HUES48 (cell line): ENCODE measurements around the gene DTNBP1.

Experiments
- H3K27ac ChIP-seq: one replicate; pipeline ENCODE4 v1.7.0; 2013; ENCODE audit warnings: low read depth, low read length, inconsistent platforms
- H3K27me3 ChIP-seq: 2 replicates; pipeline ENCODE4 v1.6.1; 2013; ENCODE audit warnings: mild to moderate bottlenecking, low read length; ENCODE audit not compliant: control insufficient read depth, insufficient read depth
- H3K36me3 ChIP-seq: 2 replicates; pipeline ENCODE4 v1.6.1; 2013; ENCODE audit warnings: low read length; ENCODE audit not compliant: control insufficient read depth, insufficient read depth
- H3K4me1 ChIP-seq: 2 replicates; pipeline ENCODE4 v1.6.1; 2013; ENCODE audit warnings: mild to moderate bottlenecking, low read length; ENCODE audit not compliant: control insufficient read depth, insufficient read depth
- H3K4me3 ChIP-seq: 2 replicates; pipeline ENCODE4 v1.5.1; 2013; ENCODE audit warnings: mild to moderate bottlenecking, low read depth, low read length
- H3K9ac ChIP-seq: 2 replicates; pipeline ENCODE4 v1.6.1; 2013; ENCODE audit warnings: mild to moderate bottlenecking, low read depth, low read length, moderate library complexity
- H3K9me3 ChIP-seq: 2 replicates; pipeline ENCODE4 v1.6.1; 2013; ENCODE audit warnings: low read length; ENCODE audit not compliant: control insufficient read depth, insufficient read depth

The DTNBP1 gene

GRCh38 chr6:15572296-15573016 is 90.4 kb downstream of the DTNBP1 start:
- Histone ChIP-seq H3K4me3 (no peak overlapping the region), H3K36me3 (no peaks in the 10 kb centered on the region), H3K4me1 (peaks cover 21% of the 10 kb centered on the region), H3K27ac (no peak overlapping the region), H3K9ac (no peak overlapping the region), H3K9me3 (no peaks in the 10 kb centered on the region), H3K27me3 (no peaks in the 10 kb centered on the region)

- Histone ChIP-seq H3K36me3 (no peaks in the 10 kb centered on the region), H3K9me3 (no peaks in the 10 kb centered on the region), H3K9ac (no peak overlapping the region), H3K27me3 (no peaks in the 10 kb centered on the region), H3K27ac (no peak overlapping the region), H3K4me3 (no peak overlapping the region), H3K4me1 (peaks cover 18% of the 10 kb centered on the region)
These were observed 92.7 kb downstream of the DTNBP1 start for GRCh38 chr6:15570171-15570570.

- Histone ChIP-seq H3K36me3 (no peaks in the 10 kb centered on the region), H3K9me3 (no peaks in the 10 kb centered on the region), H3K4me3 (no peak overlapping the region), H3K27ac (no peak overlapping the region), H3K27me3 (no peaks in the 10 kb centered on the region), H3K4me1 (peaks cover 17% of the 10 kb centered on the region), H3K9ac (no peak overlapping the region)
These were observed 93.5 kb downstream of the DTNBP1 start for GRCh38 chr6:15569035-15569995.

- Histone ChIP-seq H3K4me3 (no peak overlapping the region), H3K27me3 (no peaks in the 10 kb centered on the region), H3K9ac (no peak overlapping the region), H3K36me3 (no peaks in the 10 kb centered on the region), H3K9me3 (no peaks in the 10 kb centered on the region), H3K27ac (no peak overlapping the region), H3K4me1 (no peaks in the 10 kb centered on the region; the same call in 1 of the 2 replicates)
These were observed 99.9 kb downstream of the DTNBP1 start for GRCh38 chr6:15562977-15563376.

- H3K4me3 ChIP-seq: no peak overlapping the region
- no peaks in the 10 kb centered on the region for H3K36me3 ChIP-seq
- no peak overlapping the region for H3K27ac ChIP-seq
- no peaks in the 10 kb centered on the region for H3K27me3 ChIP-seq
- H3K9me3 ChIP-seq: no peaks in the 10 kb centered on the region
- no peaks in the 10 kb centered on the region; the same call in 1 of the 2 replicates for H3K4me1 ChIP-seq
- H3K9ac ChIP-seq: no peak overlapping the region
These were observed 101.2 kb downstream of the DTNBP1 start for GRCh38 chr6:15561447-15562199.

- no peaks in the 10 kb centered on the region for H3K36me3 ChIP-seq
- no peak overlapping the region for H3K27ac ChIP-seq
- no peaks in the 10 kb centered on the region for H3K9me3 ChIP-seq
- H3K4me1 ChIP-seq: peaks cover 1% of the 10 kb centered on the region; the same call in 1 of the 2 replicates
- H3K4me3 ChIP-seq: no peak overlapping the region
- H3K27me3 ChIP-seq: no peaks in the 10 kb centered on the region
- H3K9ac ChIP-seq: no peak overlapping the region
These were observed 102.1 kb downstream of the DTNBP1 start for GRCh38 chr6:15560713-15561112.

GRCh38 chr6:15557174-15557573 is 105.7 kb downstream of the DTNBP1 start:
- no peak overlapping the region for H3K4me3 ChIP-seq
- no peaks in the 10 kb centered on the region for H3K36me3 ChIP-seq
- H3K4me1 ChIP-seq: peaks cover 19% of the 10 kb centered on the region
- H3K27me3 ChIP-seq: no peaks in the 10 kb centered on the region
- no peaks in the 10 kb centered on the region for H3K9me3 ChIP-seq
- H3K27ac ChIP-seq: no peak overlapping the region
- H3K9ac ChIP-seq: no peak overlapping the region

GRCh38 chr6:15556711-15557110 is 106.1 kb downstream of the DTNBP1 start:
- H3K27me3 ChIP-seq: no peaks in the 10 kb centered on the region
- H3K4me3 ChIP-seq: no peak overlapping the region
- no peaks in the 10 kb centered on the region for H3K9me3 ChIP-seq
- no peak overlapping the region for H3K27ac ChIP-seq
- H3K36me3 ChIP-seq: no peaks in the 10 kb centered on the region
- H3K4me1 ChIP-seq: peaks cover 21% of the 10 kb centered on the region
- H3K9ac ChIP-seq: no peak overlapping the region

- Histone ChIP-seq H3K27me3 (no peaks in the 10 kb centered on the region), H3K27ac (no peak overlapping the region), H3K9me3 (no peaks in the 10 kb centered on the region), H3K4me1 (peaks cover 34% of the 10 kb centered on the region), H3K9ac (no peak overlapping the region), H3K36me3 (no peaks in the 10 kb centered on the region), H3K4me3 (no peak overlapping the region)
These were observed 107.5 kb downstream of the DTNBP1 start for GRCh38 chr6:15555101-15556038.

GRCh38 chr6:15554728-15555100 is 108.1 kb downstream of the DTNBP1 start:
- peaks cover 40% of the 10 kb centered on the region for H3K4me1 ChIP-seq
- H3K27ac ChIP-seq: no peak overlapping the region
- H3K9ac ChIP-seq: no peak overlapping the region
- no peak overlapping the region for H3K4me3 ChIP-seq
- H3K9me3 ChIP-seq: no peaks in the 10 kb centered on the region
- no peaks in the 10 kb centered on the region for H3K36me3 ChIP-seq
- no peaks in the 10 kb centered on the region for H3K27me3 ChIP-seq
